AG04449 (cell line): Measurements from ENCODE around the gene RGS6.

Experiments
- CTCF ChIA-PET: fragments of 350-600 bp; formaldehyde crosslinking; extraction: SDS; loops from one replicate; lab custom pipeline; 2021; ENCODE audit warnings: antibody characterized with exemption; lab: Yijun Ruan, JAX
- POLR2A ChIA-PET: fragments of 400-600, 350-600 bp; formaldehyde crosslinking; extraction: SDS; loops from one replicate; lab custom pipeline; 2020; ENCODE audit warnings: antibody characterized with exemption, inconsistent platforms; lab: Yijun Ruan, JAX
- DNase-seq: peaks from one replicate; pipeline ENCODE4 v3.0.0-alpha.2; 2010; ENCODE audit warnings: low read depth, low spot score
- H3K4me3 ChIP-seq: 2 replicates; pipeline ENCODE4 v1.5.1; 2011; ENCODE audit warnings: low read depth, mild to moderate bottlenecking, control low read depth, low read length
- TF ChIP-seq, protein P1 (sequence below): IDR thresholded peaks from one replicate; pipeline ENCODE4 v1.5.1; 2011; ENCODE audit warnings: mild to moderate bottlenecking, moderate library complexity, low read length, control low read depth, inconsistent platforms; ENCODE audit not compliant: insufficient read depth; ENCODE audit errors: missing control alignments

Gene RGS6

DNA sequence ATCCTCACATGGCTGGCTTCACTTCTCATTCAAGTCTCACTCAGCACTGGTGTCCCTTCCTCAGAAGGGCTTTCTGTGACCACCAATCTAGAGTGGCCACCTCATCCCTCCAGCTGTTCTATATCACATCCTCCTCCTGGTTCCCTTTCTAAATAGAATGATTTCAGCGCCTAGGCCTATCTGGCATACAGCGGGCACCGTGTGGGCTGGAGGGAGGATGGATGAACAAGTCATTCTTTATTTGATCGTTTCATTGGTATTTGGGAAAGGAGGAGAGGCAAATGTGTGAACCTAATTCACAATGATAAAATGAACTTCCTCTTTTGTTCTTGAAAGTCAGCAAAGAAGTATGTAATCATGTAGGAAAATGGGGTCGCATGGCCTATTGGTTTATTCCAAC lies 567.5 kb downstream of the RGS6 start:
- ChIA-PET POLR2A (no interaction called here), CTCF (interaction anchor here (0.8 to 1.5 kb wide), 2 partner anchors 448 to 449 kb away, joined by 3 to 4 read pairs; no protein-coding TSS in a partner anchor)
- H3K4me3 ChIP-seq = no peak overlapping the region
- no peak for DNase-seq
- TF ChIP-seq, protein P1, sequence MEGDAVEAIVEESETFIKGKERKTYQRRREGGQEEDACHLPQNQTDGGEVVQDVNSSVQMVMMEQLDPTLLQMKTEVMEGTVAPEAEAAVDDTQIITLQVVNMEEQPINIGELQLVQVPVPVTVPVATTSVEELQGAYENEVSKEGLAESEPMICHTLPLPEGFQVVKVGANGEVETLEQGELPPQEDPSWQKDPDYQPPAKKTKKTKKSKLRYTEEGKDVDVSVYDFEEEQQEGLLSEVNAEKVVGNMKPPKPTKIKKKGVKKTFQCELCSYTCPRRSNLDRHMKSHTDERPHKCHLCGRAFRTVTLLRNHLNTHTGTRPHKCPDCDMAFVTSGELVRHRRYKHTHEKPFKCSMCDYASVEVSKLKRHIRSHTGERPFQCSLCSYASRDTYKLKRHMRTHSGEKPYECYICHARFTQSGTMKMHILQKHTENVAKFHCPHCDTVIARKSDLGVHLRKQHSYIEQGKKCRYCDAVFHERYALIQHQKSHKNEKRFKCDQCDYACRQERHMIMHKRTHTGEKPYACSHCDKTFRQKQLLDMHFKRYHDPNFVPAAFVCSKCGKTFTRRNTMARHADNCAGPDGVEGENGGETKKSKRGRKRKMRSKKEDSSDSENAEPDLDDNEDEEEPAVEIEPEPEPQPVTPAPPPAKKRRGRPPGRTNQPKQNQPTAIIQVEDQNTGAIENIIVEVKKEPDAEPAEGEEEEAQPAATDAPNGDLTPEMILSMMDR = no peak

DNA sequence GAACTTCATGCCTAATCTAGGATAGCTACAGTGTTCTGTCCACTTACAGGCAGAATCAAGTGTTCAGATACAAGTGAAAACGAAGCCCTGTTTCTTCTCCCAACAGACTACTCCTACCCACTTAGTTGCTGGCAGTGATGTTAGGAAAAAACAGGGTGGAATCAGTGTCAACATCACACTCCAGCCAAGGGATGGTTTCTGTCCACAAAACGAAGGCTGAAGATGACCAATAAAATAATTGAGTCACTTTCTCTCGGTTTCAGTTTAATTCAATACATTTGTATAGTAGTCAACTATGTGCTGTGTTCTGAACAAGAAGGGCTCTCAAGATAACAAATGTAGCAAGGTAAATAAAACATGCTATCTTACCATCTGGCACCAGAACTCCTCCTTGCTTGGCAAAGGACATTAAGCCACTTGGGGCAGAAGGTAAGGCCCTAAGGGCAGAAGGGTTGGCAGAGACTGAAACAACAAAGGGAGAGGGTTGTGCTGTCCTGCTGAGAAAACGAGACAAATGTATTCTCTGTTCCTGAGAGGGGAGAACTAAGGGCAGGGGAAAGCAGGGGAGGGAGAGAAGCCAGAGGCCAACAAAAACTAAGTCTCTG lies 568.1 kb downstream of the RGS6 start:
- POLR2A ChIA-PET = no interaction called here
- TF ChIP-seq, protein P1 = no peak
- no peak overlapping the region for H3K4me3 ChIP-seq
- CTCF ChIA-PET = interaction anchor here (1.5 to 2.4 kb wide), 2 partner anchors 14 to 448 kb away, joined by 4 to 12 read pairs; no protein-coding TSS in a partner anchor
- no peak for DNase-seq

DNA sequence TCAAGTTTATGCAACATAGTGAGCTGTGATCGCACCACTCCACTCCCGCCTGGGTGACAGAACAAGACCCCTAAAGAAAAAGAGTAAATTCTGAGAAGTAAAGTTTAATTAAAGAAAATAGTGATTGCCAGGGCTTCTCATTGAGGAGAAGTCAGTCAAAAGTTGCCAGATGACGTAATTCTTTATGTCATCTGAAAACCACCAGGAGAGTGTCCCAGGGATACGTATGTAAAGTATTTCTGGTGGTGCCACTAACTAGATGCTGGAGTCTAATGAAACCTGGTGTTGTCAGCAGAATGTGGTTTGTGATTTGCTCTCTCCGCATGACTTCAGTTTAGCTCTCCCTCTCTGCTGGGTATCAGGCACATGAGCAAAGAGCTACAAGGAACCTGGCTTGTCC lies 569.2 kb downstream of the RGS6 start:
- ChIA-PET POLR2A (no interaction called here), CTCF (interaction anchor here (2.4 kb wide), 1 partner anchor 13 kb away, joined by 12 read pairs; no protein-coding TSS in a partner anchor)
- TF ChIP-seq, protein P1 = no peak

GRCh38 chr14:72503271-72503670 lies 571.0 kb downstream of the RGS6 start:
- TF ChIP-seq, protein P1 = no peak
- H3K4me3 ChIP-seq = no peak overlapping the region
- CTCF ChIA-PET = interaction anchor here (1.5 to 3.5 kb wide), 2 partner anchors 11 to 445 kb away, joined by 4 to 38 read pairs; no protein-coding TSS in a partner anchor
- DNase-seq = no peak
- POLR2A ChIA-PET = no interaction called here

More for the DNA sequence above, 569.2 kb downstream of the RGS6 start:
- H3K4me3 ChIP-seq = no peak overlapping the region
- no peak for DNase-seq

- POLR2A ChIA-PET = no interaction called here
Observed at GRCh38 chr14:72503696-72504368, 571.6 kb downstream of the RGS6 start.

DNA sequence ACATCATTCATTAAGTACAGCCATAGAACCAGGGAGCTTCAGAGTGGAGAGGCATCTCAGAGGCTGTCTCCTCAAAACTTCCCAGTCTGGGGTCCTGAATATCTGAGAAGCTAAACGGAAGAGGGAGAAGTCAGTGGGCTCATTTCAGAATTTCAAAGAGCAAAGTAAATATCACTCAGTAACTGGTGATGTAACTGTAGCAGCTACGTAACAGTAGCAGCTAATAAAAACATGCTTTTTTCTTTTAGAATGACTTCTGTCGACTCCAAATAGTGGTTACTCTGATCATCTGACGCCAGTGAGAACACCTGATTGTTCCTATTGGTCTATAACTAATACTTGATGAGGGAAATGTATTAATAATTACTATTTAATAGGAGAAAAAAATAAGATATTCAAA lies 578.3 kb downstream of the RGS6 start:
- CTCF ChIA-PET = interaction anchor here (0.9 to 24.4 kb wide), 5 partner anchors 393 to 439 kb away, joined by 3 to 782 read pairs (median 7); no protein-coding TSS in a partner anchor
- POLR2A ChIA-PET = no interaction called here
- no peak overlapping the region for H3K4me3 ChIP-seq

More at GRCh38 chr14:72503696-72504368, 571.6 kb downstream of the RGS6 start:
- no peak for DNase-seq
- CTCF ChIA-PET = interaction anchor here (1.5 to 3.5 kb wide), 2 partner anchors 11 to 445 kb away, joined by 4 to 38 read pairs; no protein-coding TSS in a partner anchor
- no peak overlapping the region for H3K4me3 ChIP-seq
- TF ChIP-seq, protein P1 = no peak

More for the DNA sequence above, 578.3 kb downstream of the RGS6 start:
- TF ChIP-seq, protein P1 = no peak
- no peak for DNase-seq
